Body of pancreas (tissue), 4 donors: ENCODE measurements around the gene S100A4. TPM values are rescaled to one million over a fixed set of nuclear protein-coding genes. Genes with fewer than 3 reads are reported as not detected.

ENCODE experiments used
- ATAC-seq: fragments of 150-250 bp; one replicate; pipeline ENCODE4 v1.9.1; 2016
- DNase-seq, 4 donors: peaks; one replicate each; pipeline ENCODE4 v3.0.0-alpha.2; 2019
- H3K27ac ChIP-seq, 4 donors: fragments of 200-600 bp; sonication (generic); 1 replicate in 3 of 4; 2 replicates in 1 of 4; pipeline versions ENCODE4 v1.5.1 to v1.6.1; 2016 to 2019; ENCODE audit warnings: mild to moderate bottlenecking in 1 of 4, mixed read lengths in 1 of 4, moderate library complexity in 1 of 4
- H3K27me3 ChIP-seq, 2 donors: fragments of 200-600 bp; sonication (generic); one replicate each; pipeline ENCODE4 v1.6.0; 2016; ENCODE audit warnings: mild to moderate bottlenecking in 1 of 2
- H3K36me3 ChIP-seq, 2 donors: fragments of 200-600 bp; sonication (generic); replicated peaks in 1 of 2; 2 replicates each; pipeline ENCODE4 v1.5.1; 2016; ENCODE audit warnings: low read depth in 2 of 2; ENCODE audit not compliant: insufficient read depth in 1 of 2
- H3K4me1 ChIP-seq: fragments of 200-600 bp; sonication (generic); one replicate; pipeline ENCODE4 v1.6.0; 2016
- H3K4me3 ChIP-seq, 2 donors: fragments of 200-600 bp; sonication (generic); 1 replicate in 1 of 2; 2 replicates in 1 of 2; pipeline ENCODE4 v1.5.1; 2016 to 2019
- H3K9me3 ChIP-seq, 3 donors: fragments of 200-600 bp; sonication (generic); 1 replicate in 2 of 3; 2 replicates in 1 of 3; pipeline ENCODE4 v1.5.1; 2016
- CTCF ChIP-seq, 7 experiments: fragments of 450-650 bp in 4 of 7; fragments of 200-600 bp in 3 of 7; sonication (generic) in 3 of 7; IDR thresholded peaks; one replicate each; pipeline ENCODE4 v1.5.1; 2016 to 2019; ENCODE audit warnings: antibody characterized with exemption in 7 of 7
- POLR2A ChIP-seq, 3 donors: fragments of 450-650 bp; IDR thresholded peaks; one replicate each; pipeline ENCODE4 v1.6.1; 2016; ENCODE audit warnings: antibody characterized with exemption in 3 of 3, mild to moderate bottlenecking in 2 of 3
- WGBS, 2 donors: methylation state at CpG; one replicate each; pipeline ENCODE4 v1.1.5; 2017; 5-methylcytosine and 5-hydroxymethylcytosine counted together
- intact Hi-C: fragments of 100-400 bp; cut with DNase I; formaldehyde crosslinking; loops from one replicate; pipeline ENCODE4 v1.15.1; 2023
- total RNA-seq, 2 donors: library from RNA; depleted of rRNA; stranded (reverse); fragments of >200 nt; gene quantifications; one replicate each; pipeline ENCODE4 v1.1.0, GENCODE V29; 2016

S100A4 gene
- total RNA-seq, 2 donors from 2014 or later, result 49.5 to 81.7 TPM

DNA sequence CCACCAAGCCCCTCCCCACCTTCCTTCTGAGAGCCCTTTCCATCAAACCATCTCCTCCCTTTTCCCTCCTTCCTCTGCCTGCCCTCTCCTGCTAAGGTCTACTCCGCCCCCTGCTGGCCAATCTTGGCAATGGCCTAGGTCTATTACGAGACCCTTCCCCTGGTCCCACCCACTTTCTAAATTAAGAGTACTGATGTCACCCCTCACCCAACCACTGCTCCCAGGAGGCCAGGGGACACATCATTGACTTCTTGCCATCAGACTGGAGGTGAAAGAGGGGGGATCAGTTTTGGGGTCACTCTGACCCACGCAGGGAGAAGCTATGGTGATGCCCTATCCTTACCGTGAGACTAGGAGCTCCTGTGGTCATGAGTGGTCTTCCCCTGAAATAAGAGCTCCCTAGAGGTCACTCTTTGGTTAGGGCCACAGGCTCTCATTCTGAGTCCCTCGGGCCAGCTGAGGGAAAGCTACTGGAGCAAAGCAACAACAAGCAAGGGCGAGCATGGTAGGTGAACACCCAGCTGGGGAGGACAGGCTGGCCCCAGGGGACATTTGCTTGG lies 50.5 kb downstream of the S100A4 start:
- TF ChIP-seq POLR2A (IDR thresholded peaks at IDR 0.05) (no peak), CTCF (IDR thresholded peaks at IDR 0.05) (peak; percentile 71 to 96 (median 82))
- H3K27me3 ChIP-seq, result no peaks in the 10 kb centered on the region
- intact Hi-C loops, result loop anchor here (5.0 kb wide), 1 partner anchor 138 kb away; the partner anchor contains the start of gene S100A9
- no peak overlapping the region for H3K27ac ChIP-seq
- WGBS, 2 donors, result 26 to 37% methylated on average over 5 to 6 of the region's 6 CpGs
- H3K36me3 ChIP-seq, result no peaks in the 10 kb centered on the region
- no peaks in the 10 kb centered on the region for H3K9me3 ChIP-seq
- ATAC-seq (no peak), DNase-seq (peak; percentile 63 to 79 (median 67))
- peaks cover 8% of the 10 kb centered on the region for H3K4me1 ChIP-seq
- H3K4me3 ChIP-seq, result no peak overlapping the region

Other genes with a start within 250 kb of the S100A4 start
- not detected for gene PGLYRP3, start 232.9 kb downstream of the S100A4 start, total RNA-seq
- gene PGLYRP4, start 197.0 kb downstream of the S100A4 start, total RNA-seq, result not detected
- gene S100A9, start 188.0 kb downstream of the S100A4 start, total RNA-seq, result 10 to 100 TPM; 19.5 to 43.2 TPM
- not detected for gene S100A12, start 170.2 kb downstream of the S100A4 start, total RNA-seq
- gene S100A8, start 154.7 kb downstream of the S100A4 start, total RNA-seq, result 1 to 10 TPM in 1 of 2 donors, not detected in 1; 1.8 TPM
- gene S100A7A, start 129.3 kb downstream of the S100A4 start, total RNA-seq, result not detected
- not detected for gene S100A7, start 85.2 kb downstream of the S100A4 start, total RNA-seq
- gene S100A6, start 9.8 kb downstream of the S100A4 start, total RNA-seq, result 10 to 100 TPM; 54.7 to 58.9 TPM
- not detected for gene S100A5, start 4.9 kb downstream of the S100A4 start, total RNA-seq
- gene S100A3, start 3.5 kb upstream of the S100A4 start, total RNA-seq, result not detected
- not detected for gene S100A2, start 20.0 kb upstream of the S100A4 start, total RNA-seq
- gene S100A16, start 67.3 kb upstream of the S100A4 start, total RNA-seq, result 10 to 100 TPM; 20.1 to 42.5 TPM
- gene S100A14, start 70.5 kb upstream of the S100A4 start, total RNA-seq, result 10 to 100 TPM; 12.2 to 30.4 TPM
- 10 to 100 TPM; 65.3 to 88.7 TPM for gene S100A13, start 81.7 kb upstream of the S100A4 start, total RNA-seq
- gene S100A1, start 82.6 kb upstream of the S100A4 start, total RNA-seq, result 10 to 100 TPM in 1 of 2 donors, 1 to 10 TPM in 1; 7.3 to 57.0 TPM
- 10 to 100 TPM; 62.3 to 68.0 TPM for gene CHTOP, start 88.3 kb upstream of the S100A4 start, total RNA-seq
- 10 to 100 TPM; 21.8 to 23.7 TPM for gene SNAPIN, start 112.9 kb upstream of the S100A4 start, total RNA-seq
- gene ILF2, start 125.2 kb upstream of the S100A4 start, total RNA-seq, result 10 to 100 TPM; 57.7 to 59.1 TPM
- gene NPR1, start 132.9 kb upstream of the S100A4 start, total RNA-seq, result 10 to 100 TPM; 11.7 to 16.5 TPM
- 10 to 100 TPM; 25.4 to 33.3 TPM for gene INTS3, start 182.2 kb upstream of the S100A4 start, total RNA-seq
- gene SLC27A3, start 229.6 kb upstream of the S100A4 start, total RNA-seq, result 10 to 100 TPM; 15.0 to 21.1 TPM